ENCODE results near the gene ASCC3. TPM values are rescaled to one million over a fixed set of nuclear protein-coding genes. Genes with fewer than 3 reads are reported as not detected.

The ASCC3 gene
- total RNA-seq, 2 experiments from 2014 or later = 28.5 to 47.5 TPM

DNA sequence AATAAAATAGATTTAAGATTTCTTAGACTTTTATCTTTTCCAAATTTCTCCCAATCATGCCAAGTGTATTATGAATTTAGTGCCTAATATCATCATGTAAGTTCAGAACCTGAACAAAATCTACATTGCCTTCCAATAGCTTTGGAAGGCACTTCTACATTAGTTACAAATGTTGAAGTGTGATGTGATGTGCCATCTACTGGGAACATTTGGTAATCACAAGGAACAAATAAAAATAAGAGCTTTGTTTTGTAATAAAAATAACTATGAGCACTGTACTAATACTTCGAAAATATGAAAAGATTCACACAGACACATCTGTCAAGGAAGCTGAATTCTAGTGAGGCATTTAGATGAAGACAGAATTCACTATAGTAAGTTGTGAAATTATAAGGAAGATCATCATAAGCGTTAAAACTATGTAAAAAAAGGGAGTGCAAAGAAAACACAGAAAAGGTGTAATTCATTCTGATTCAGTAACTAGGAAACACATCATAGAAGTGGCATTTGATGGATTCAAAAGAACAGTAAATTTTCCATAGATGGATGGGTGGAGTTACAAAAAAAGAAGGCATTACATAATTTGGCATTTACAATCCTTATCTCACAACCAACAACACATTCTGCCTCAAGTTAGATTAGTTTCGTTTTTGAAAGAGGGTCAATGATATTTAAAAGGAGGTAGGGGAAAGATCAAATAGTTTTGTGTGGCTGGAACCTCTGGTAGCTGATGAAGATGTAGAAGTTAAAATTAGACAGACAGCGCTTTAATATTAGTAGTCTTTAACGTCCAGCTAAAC is 161.0 kb downstream of the ASCC3 start:
- Histone ChIP-seq H3K27ac (ENCODE audit: low read depth, low read length, poor library complexity, severe bottlenecking) (no peak overlapping the region), H3K4me3 (ENCODE audit: low read depth, low read length, poor library complexity, severe bottlenecking) (no peak overlapping the region), H3K79me2 (ENCODE audit: insufficient read depth, low read depth, low read length) (no peaks in the 10 kb centered on the region), H3K4me1 (ENCODE audit: insufficient read depth, low read length, poor library complexity, severe bottlenecking) (no peaks in the 10 kb centered on the region), H3K36me3 (ENCODE audit: insufficient read depth, low read length) (peaks cover 23% of the 10 kb centered on the region; the same call in 1 of the 2 replicates), H4K20me1 (ENCODE audit: insufficient read depth, low read length) (no peaks in the 10 kb centered on the region), H3K9me3 (ENCODE audit: low read length) (0 out of 2 replicates have a peak, but pooled peaks cover 11% of the 10 kb centered on the region), H2AFZ (ENCODE audit: low read length) (no peak overlapping the region), H3K9me2 (ENCODE audit: insufficient read depth, low read length) (no peaks in the 10 kb centered on the region), H3K4me2 (ENCODE audit: low read length) (no peak overlapping the region)
- intact Hi-C loops (cut with micrococcal nuclease; ENCODE audit: unreplicated experiment) = no loop called here
- TF ChIP-seq, protein P1, sequence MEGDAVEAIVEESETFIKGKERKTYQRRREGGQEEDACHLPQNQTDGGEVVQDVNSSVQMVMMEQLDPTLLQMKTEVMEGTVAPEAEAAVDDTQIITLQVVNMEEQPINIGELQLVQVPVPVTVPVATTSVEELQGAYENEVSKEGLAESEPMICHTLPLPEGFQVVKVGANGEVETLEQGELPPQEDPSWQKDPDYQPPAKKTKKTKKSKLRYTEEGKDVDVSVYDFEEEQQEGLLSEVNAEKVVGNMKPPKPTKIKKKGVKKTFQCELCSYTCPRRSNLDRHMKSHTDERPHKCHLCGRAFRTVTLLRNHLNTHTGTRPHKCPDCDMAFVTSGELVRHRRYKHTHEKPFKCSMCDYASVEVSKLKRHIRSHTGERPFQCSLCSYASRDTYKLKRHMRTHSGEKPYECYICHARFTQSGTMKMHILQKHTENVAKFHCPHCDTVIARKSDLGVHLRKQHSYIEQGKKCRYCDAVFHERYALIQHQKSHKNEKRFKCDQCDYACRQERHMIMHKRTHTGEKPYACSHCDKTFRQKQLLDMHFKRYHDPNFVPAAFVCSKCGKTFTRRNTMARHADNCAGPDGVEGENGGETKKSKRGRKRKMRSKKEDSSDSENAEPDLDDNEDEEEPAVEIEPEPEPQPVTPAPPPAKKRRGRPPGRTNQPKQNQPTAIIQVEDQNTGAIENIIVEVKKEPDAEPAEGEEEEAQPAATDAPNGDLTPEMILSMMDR (conservative IDR thresholded peaks at IDR 0.05; ENCODE audit: low read length) = peak; percentile 82
- no peak for TF ChIP-seq EZH2phosphoT487 (IDR thresholded peaks at IDR 0.05; ENCODE audit: borderline replicate concordance, low read depth, low read length)
- ChIA-PET POLR2A (interaction anchor here (0.5 to 1.4 kb wide), 5 partner anchors 9 to 220 kb away, joined by 3 to 6 read pairs (median 3); no protein-coding TSS in a partner anchor), CTCF (ENCODE audit: unreplicated experiment) (interaction anchor here (1.1 kb wide), 1 partner anchor 41 kb away, joined by 3 read pairs; no protein-coding TSS in a partner anchor)
- no TSS peak for BruUV-seq (replicated peaks)
- DNase-seq (ENCODE audit: low spot score) = peak; percentile 21

DNA sequence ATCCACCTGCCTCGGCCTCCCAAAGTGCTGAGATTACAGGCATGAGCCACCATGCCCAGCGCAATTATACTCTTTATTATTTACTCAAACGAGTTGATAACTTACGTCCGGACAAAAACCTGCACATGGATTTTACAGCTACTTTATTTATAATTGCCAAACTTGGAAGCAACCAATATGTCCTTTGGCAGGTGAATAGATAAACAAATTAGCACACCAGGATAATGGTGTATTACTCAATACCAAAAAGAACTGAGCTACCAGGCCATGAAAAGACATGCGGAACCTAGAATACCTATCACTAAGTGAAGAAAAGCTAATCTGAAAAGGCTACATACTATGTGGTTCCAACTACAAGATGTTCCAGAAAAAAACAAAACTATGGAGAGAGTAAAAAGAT is 168.1 kb downstream of the ASCC3 start:
- TF ChIP-seq, protein P1 (conservative IDR thresholded peaks at IDR 0.05; ENCODE audit: low read length) = no peak
- TF ChIP-seq EZH2phosphoT487 (IDR thresholded peaks at IDR 0.05; ENCODE audit: borderline replicate concordance, low read depth, low read length) = no peak
- no peaks in the 10 kb centered on the region for H3K9me2 ChIP-seq (ENCODE audit: insufficient read depth, low read length)
- no peaks in the 10 kb centered on the region for H3K79me2 ChIP-seq (ENCODE audit: insufficient read depth, low read depth, low read length)
- no peaks in the 10 kb centered on the region for H4K20me1 ChIP-seq (ENCODE audit: insufficient read depth, low read length)
- no peak overlapping the region for H3K4me2 ChIP-seq (ENCODE audit: low read length)
- no peak overlapping the region for H3K27ac ChIP-seq (ENCODE audit: low read depth, low read length, poor library complexity, severe bottlenecking)
- no peaks in the 10 kb centered on the region for H3K9me3 ChIP-seq (ENCODE audit: low read length)
- no peaks in the 10 kb centered on the region for H3K36me3 ChIP-seq (ENCODE audit: insufficient read depth, low read length)
- ChIA-PET CTCF (ENCODE audit: unreplicated experiment) (no interaction called here), POLR2A (interaction anchor here (1.1 kb wide), 1 partner anchor 17 kb away, joined by 6 read pairs; no protein-coding TSS in a partner anchor)
- BruUV-seq (replicated peaks) = no TSS peak
- no peak overlapping the region for H2AFZ ChIP-seq (ENCODE audit: low read length)
- no peaks in the 10 kb centered on the region for H3K4me1 ChIP-seq (ENCODE audit: insufficient read depth, low read length, poor library complexity, severe bottlenecking)
- no peak overlapping the region for H3K4me3 ChIP-seq (ENCODE audit: low read depth, low read length, poor library complexity, severe bottlenecking)
- intact Hi-C loops (cut with micrococcal nuclease; ENCODE audit: unreplicated experiment) = no loop called here
- no peak for DNase-seq (ENCODE audit: low spot score)

DNA sequence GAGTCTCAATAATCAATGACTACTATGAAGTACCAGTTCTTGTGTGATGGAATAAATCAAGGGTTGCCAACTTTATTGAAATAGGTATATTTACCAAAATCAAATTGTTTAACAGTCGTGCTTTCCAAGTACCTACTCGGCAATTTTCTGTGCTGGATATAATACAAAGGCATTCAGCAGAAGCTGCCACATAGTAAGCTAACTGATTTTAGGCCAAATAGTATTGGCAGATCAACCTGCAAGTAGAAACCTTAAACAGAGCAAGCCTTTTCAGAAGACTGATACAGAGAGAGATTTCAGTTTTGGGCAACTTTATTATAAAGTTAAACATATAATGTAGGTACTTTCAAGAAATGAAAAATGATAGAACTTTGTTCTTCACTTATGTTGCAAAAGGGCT is 174.6 kb downstream of the ASCC3 start:
- Histone ChIP-seq H3K27ac (ENCODE audit: low read depth, low read length, poor library complexity, severe bottlenecking) (no peak overlapping the region), H3K9me3 (ENCODE audit: low read length) (no peaks in the 10 kb centered on the region), H3K79me2 (ENCODE audit: insufficient read depth, low read depth, low read length) (no peaks in the 10 kb centered on the region), H3K4me3 (ENCODE audit: low read depth, low read length, poor library complexity, severe bottlenecking) (no peak overlapping the region), H3K36me3 (ENCODE audit: insufficient read depth, low read length) (peaks cover 7% of the 10 kb centered on the region; the same call in 1 of the 2 replicates), H3K4me2 (ENCODE audit: low read length) (no peak overlapping the region), H4K20me1 (ENCODE audit: insufficient read depth, low read length) (no peaks in the 10 kb centered on the region), H3K4me1 (ENCODE audit: insufficient read depth, low read length, poor library complexity, severe bottlenecking) (no peaks in the 10 kb centered on the region), H2AFZ (ENCODE audit: low read length) (no peak overlapping the region), H3K9me2 (ENCODE audit: insufficient read depth, low read length) (no peaks in the 10 kb centered on the region)
- no peak for DNase-seq (ENCODE audit: low spot score)
- intact Hi-C loops (cut with micrococcal nuclease; ENCODE audit: unreplicated experiment) = no loop called here
- CTCF ChIA-PET (ENCODE audit: unreplicated experiment) = no interaction called here
- BruUV-seq (replicated peaks) = no TSS peak
- POLR2A ChIA-PET = interaction anchor here (0.6 kb wide), 1 partner anchor 15 kb away, joined by 4 read pairs; no protein-coding TSS in a partner anchor
- TF ChIP-seq EZH2phosphoT487 (IDR thresholded peaks at IDR 0.05; ENCODE audit: borderline replicate concordance, low read depth, low read length) = no peak
- TF ChIP-seq, protein P1 (conservative IDR thresholded peaks at IDR 0.05; ENCODE audit: low read length) = no peak

All from OCI-LY7 (cell line).